Measurements from ENCODE around the gene RANBP17. TPM values are rescaled to one million over a fixed set of nuclear protein-coding genes. Genes with fewer than 3 reads are reported as not detected.

RANBP17 gene
- total and polyA plus RNA-seq, 9 of the 15 experiments (the other 6 are each of a cell fraction or from before 2014, with no cell fraction given) = not detected

GRCh38 chr5:171226096-171226754, 364.4 kb downstream of the RANBP17 start (continued):
- TF ChIP-seq ATF4 (CRISPR knock-in tag; IDR thresholded peaks at IDR 0.05) = no peak

- Histone ChIP-seq H3K79me2 (ENCODE audit: control insufficient read depth, insufficient read depth, low read length) (no peaks in the 10 kb centered on the region), H3K9me1 (ENCODE audit: control insufficient read depth, insufficient read depth, low read length) (no peaks in the 10 kb centered on the region), H4K20me1 (replicated peaks; ENCODE audit: control insufficient read depth, insufficient read depth, low read length) (no peaks in the 10 kb centered on the region), H2AFZ (ENCODE audit: low read depth, low read length) (no peak overlapping the region), H3K4me2 (ENCODE audit: insufficient read depth, low read length) (no peak overlapping the region), H3K4me1 (replicated peaks in 1 of 2; ENCODE audit: control insufficient read depth in 2 of 2, insufficient read depth in 2 of 2, low read length in 2 of 2) (no peaks in the 10 kb centered on the region), H3K27me3 (ENCODE audit: control insufficient read depth in 2 of 2, insufficient read depth in 2 of 2, low read length in 2 of 2) (no peaks in the 10 kb centered on the region), H3K9me3 (replicated peaks; ENCODE audit: control insufficient read depth, insufficient read depth, low read depth, low read length) (no peaks in the 10 kb centered on the region), H3K27ac (ENCODE audit: extremely low read depth, low read depth, low read length) (no peak overlapping the region), H3K4me3 (no peak overlapping the region), H3K9ac (ENCODE audit: insufficient read depth in 1 of 2, low read depth in 2 of 2, low read length in 2 of 2) (no peak overlapping the region), H3K36me3 (ENCODE audit: control insufficient read depth, insufficient read depth, low read length) (no peaks in the 10 kb centered on the region)
- intact Hi-C loops (cut with micrococcal nuclease) = no loop called here
- POLR2A ChIA-PET = no interaction called here
- in situ Hi-C loops (cut with MboI) = no loop called here
- no peak for TF ChIP-seq ETS1 (conservative IDR thresholded peaks at IDR 0.05; ENCODE audit: control insufficient read depth, low read depth, low read length)
- TF ChIP-seq CSDE1 (IDR thresholded peaks at IDR 0.05) = no peak
- no peak for TF ChIP-seq ARNT (IDR thresholded peaks at IDR 0.05)
- TF ChIP-seq MAX (CRISPR knock-in tag; IDR thresholded peaks at IDR 0.05) = no peak
- TF ChIP-seq NFE2 (IDR thresholded peaks at IDR 0.05; ENCODE audit: low read depth) = no peak
- TF ChIP-seq HIVEP1 (CRISPR knock-in tag; IDR thresholded peaks at IDR 0.05) = no peak
- no peak for TF ChIP-seq RBM34 (IDR thresholded peaks at IDR 0.05; ENCODE audit: borderline replicate concordance, insufficient read depth, low read length)
- no peak for TF ChIP-seq ETV6 (IDR thresholded peaks at IDR 0.05; ENCODE audit: borderline replicate concordance in 1 of 2, low read depth in 2 of 2, low read length in 1 of 2)
- no peak for TF ChIP-seq ETV6 (CRISPR knock-in tag; IDR thresholded peaks at IDR 0.05; ENCODE audit: borderline replicate concordance)
- no peak for TF ChIP-seq TAF15 (IDR thresholded peaks at IDR 0.05; ENCODE audit: low read depth, low read length)
- CTCF ChIA-PET (ENCODE audit: low intra/inter-chr PET ratio) = no interaction called here
- 0% methylated on average over 1 of the region's 1 CpG for WGBS (ENCODE audit: insufficient coverage, low coverage, missing lambda C conversion rate)
- DNase-seq (ENCODE audit: extremely low read depth in 1 of 4, low spot score in 3 of 4) = no peak
- FAIRE-seq = no peak
- no peak for ATAC-seq
- BruUV-seq (replicated peaks) = no TSS peak
Observed at GRCh38 chr5:171226864-171227263, 365.0 kb downstream of the RANBP17 start.

Measured in K562 (cell line).